Neuronal stem cell (in vitro differentiated cells): ENCODE measurements around the gene WDR86.

ENCODE experiments used
- DNase-seq: peaks from one replicate; pipeline ENCODE4 v3.0.0-alpha.2; 2013; ENCODE audit warnings: low spot score
- H2AFZ ChIP-seq: one replicate; pipeline ENCODE4 v1.6.1; 2013; ENCODE audit warnings: mild to moderate bottlenecking, low read length, inconsistent platforms
- H2AK5ac ChIP-seq: 2 replicates; pipeline ENCODE4 v1.6.1; 2013; ENCODE audit warnings: low read depth, mild to moderate bottlenecking, inconsistent platforms, low read length, moderate library complexity, mixed read lengths
- H2BK120ac ChIP-seq: 2 replicates; pipeline ENCODE4 v1.6.1; 2013; ENCODE audit warnings: low read depth, mild to moderate bottlenecking, inconsistent platforms, low read length, moderate library complexity, mixed read lengths
- H2BK12ac ChIP-seq: one replicate; pipeline ENCODE4 v1.6.1; 2013; ENCODE audit warnings: low read length, inconsistent platforms
- H2BK15ac ChIP-seq: 2 replicates; pipeline ENCODE4 v1.6.1; 2013; ENCODE audit warnings: mild to moderate bottlenecking, low read length, inconsistent platforms, mixed read lengths
- H2BK5ac ChIP-seq: one replicate; pipeline ENCODE4 v1.6.1; 2013; ENCODE audit warnings: inconsistent platforms, mild to moderate bottlenecking, low read length, moderate library complexity
- H3K14ac ChIP-seq: one replicate; pipeline ENCODE4 v1.6.1; 2013; ENCODE audit warnings: low read length, inconsistent platforms
- H3K18ac ChIP-seq: 2 replicates; pipeline ENCODE4 v1.6.1; 2013; ENCODE audit warnings: low read length, inconsistent platforms
- H3K23ac ChIP-seq: 2 replicates; pipeline ENCODE4 v1.6.1; 2013; ENCODE audit warnings: low read depth, mild to moderate bottlenecking, mixed read lengths, low read length, inconsistent platforms; ENCODE audit not compliant: poor library complexity
- H3K27ac ChIP-seq: replicated peaks from 3 replicates; pipeline ENCODE4 v1.5.1; 2013; ENCODE audit warnings: low read length, inconsistent platforms
- H3K27me3 ChIP-seq, 3 experiments: 2 replicates each; pipeline ENCODE4 v1.6.1; 2013; ENCODE audit warnings: low read length in 3 of 3, mild to moderate bottlenecking in 2 of 3, inconsistent platforms in 1 of 3, low read depth in 1 of 3, mixed read lengths in 1 of 3, moderate library complexity in 1 of 3; ENCODE audit not compliant: control insufficient read depth in 3 of 3, insufficient read depth in 3 of 3
- H3K36me3 ChIP-seq, 2 donors: replicated peaks in 1 of 2; 2 replicates each; pipeline ENCODE4 v1.6.1; 2013; ENCODE audit warnings: low read length in 2 of 2; ENCODE audit not compliant: control insufficient read depth in 2 of 2, insufficient read depth in 2 of 2
- H3K4ac ChIP-seq: 2 replicates; pipeline ENCODE4 v1.6.1; 2013; ENCODE audit warnings: inconsistent platforms, mild to moderate bottlenecking, low read length, moderate library complexity
- H3K4me1 ChIP-seq, 2 donors: 1 replicate in 1 of 2; 2 replicates in 1 of 2; pipeline ENCODE4 v1.6.1; 2013; ENCODE audit warnings: low read length in 2 of 2, low read depth in 1 of 2; ENCODE audit not compliant: control insufficient read depth in 2 of 2, insufficient read depth in 1 of 2
- H3K4me2 ChIP-seq: one replicate; pipeline ENCODE4 v1.6.1; 2013; ENCODE audit warnings: mild to moderate bottlenecking, low read length, inconsistent platforms; ENCODE audit not compliant: insufficient read depth, poor library complexity, severe bottlenecking
- H3K4me3 ChIP-seq, 2 donors: 2 replicates each; pipeline ENCODE4 v1.5.1; 2013; ENCODE audit warnings: low read length in 2 of 2, mild to moderate bottlenecking in 2 of 2, inconsistent platforms in 1 of 2, moderate library complexity in 1 of 2
- H3K79me1 ChIP-seq: one replicate; pipeline ENCODE4 v1.6.1; 2013; ENCODE audit warnings: low read depth, mild to moderate bottlenecking, inconsistent platforms, low read length, moderate library complexity
- H3K9ac ChIP-seq: one replicate; pipeline ENCODE4 v1.6.1; 2013; ENCODE audit warnings: mild to moderate bottlenecking, low read depth, low read length, inconsistent platforms; ENCODE audit not compliant: poor library complexity
- H3K9me3 ChIP-seq, 2 donors: replicated peaks in 1 of 2; 2 replicates each; pipeline versions ENCODE3 to v1.6.1; 2013; ENCODE audit warnings: low read length in 2 of 2, mild to moderate bottlenecking in 2 of 2, inconsistent platforms in 1 of 2, low read depth in 1 of 2, mixed read lengths in 1 of 2, moderate library complexity in 1 of 2; ENCODE audit not compliant: control insufficient read depth in 2 of 2, insufficient read depth in 1 of 2
- H4K8ac ChIP-seq: one replicate; pipeline ENCODE4 v1.6.1; 2013; ENCODE audit warnings: low read depth, mild to moderate bottlenecking, inconsistent platforms, low read length, moderate library complexity
- H4K91ac ChIP-seq: one replicate; pipeline ENCODE4 v1.6.1; 2013; ENCODE audit warnings: low read length, low read depth, mild to moderate bottlenecking, inconsistent platforms; ENCODE audit not compliant: poor library complexity
- WGBS, 2 donors: extraction: QIAGEN DNeasy Blood & Tissue Kit; methylation state at CpG; one replicate each; pipeline ENCODE4 v1.1.7; 2013; ENCODE audit warnings: missing lambda C conversion rate in 2 of 2, mixed read lengths in 1 of 2; ENCODE audit not compliant: insufficient read length in 2 of 2, insufficient replicate concordance in 1 of 2; ENCODE audit errors: extremely low coverage in 2 of 2; 5-methylcytosine and 5-hydroxymethylcytosine counted together

The WDR86 gene

DNA sequence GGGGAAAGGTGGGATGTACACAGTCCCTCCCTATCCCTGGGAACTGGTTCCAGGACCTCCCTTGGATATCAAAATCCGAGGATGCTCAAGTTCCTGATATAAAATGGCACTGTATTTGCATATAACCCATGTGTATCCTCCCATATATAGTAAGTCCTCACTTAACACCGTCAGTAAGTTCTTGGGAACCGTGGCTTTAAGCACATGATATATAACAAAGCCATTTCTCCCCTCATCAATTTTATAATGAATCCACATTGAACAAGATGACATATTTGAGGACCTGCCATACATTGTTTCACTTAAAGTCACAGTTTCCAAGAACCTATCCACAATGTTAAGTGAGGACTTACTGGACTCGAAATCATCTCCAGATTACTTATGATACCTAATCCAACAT is 24.7 kb upstream of the WDR86 start:
- H3K4me3 ChIP-seq = no peak overlapping the region
- no peak overlapping the region for H3K18ac ChIP-seq
- no peak overlapping the region for H2AFZ ChIP-seq
- peaks cover 3 to 7% of the 10 kb centered on the region in 2 donors for H3K4me1 ChIP-seq
- no peak overlapping the region for H2BK12ac ChIP-seq
- WGBS, 2 donors = no CpG with 5 or more reads among the region's 4 CpGs
- no peak overlapping the region for H2AK5ac ChIP-seq
- no peak overlapping the region for H2BK5ac ChIP-seq
- no peaks in the 10 kb centered on the region for H3K36me3 ChIP-seq
- no peak overlapping the region for H3K23ac ChIP-seq
- H4K8ac ChIP-seq = no peak overlapping the region
- no peak overlapping the region for H2BK120ac ChIP-seq
- H3K4me2 ChIP-seq = no peak overlapping the region
- peaks cover 0 to 56% (median 0%) of the 10 kb centered on the region in 3 experiments for H3K27me3 ChIP-seq
- H3K9me3 ChIP-seq = peaks cover 2 to 7% of the 10 kb centered on the region in 2 donors
- no peak overlapping the region for H4K91ac ChIP-seq
- no peak overlapping the region for H3K9ac ChIP-seq
- no peak overlapping the region for H3K4ac ChIP-seq
- H3K14ac ChIP-seq = no peak overlapping the region
- no peak overlapping the region for H2BK15ac ChIP-seq
- no peaks in the 10 kb centered on the region for H3K79me1 ChIP-seq
- DNase-seq = no peak
- no peak overlapping the region for H3K27ac ChIP-seq

GRCh38 chr7:151433721-151434400 is 24.0 kb upstream of the WDR86 start:
- H4K91ac ChIP-seq = no peak overlapping the region
- no peak overlapping the region for H3K27ac ChIP-seq
- H3K9me3 ChIP-seq = peaks cover 0 to 4% of the 10 kb centered on the region in 2 donors
- DNase-seq = no peak
- peak overlapping the region; percentile 55 for H2BK5ac ChIP-seq
- H3K14ac ChIP-seq = peak overlapping the region; percentile 1
- peak overlapping the region; percentile 92 for H2AK5ac ChIP-seq
- H3K4me1 ChIP-seq = peaks cover 8 to 10% of the 10 kb centered on the region in 2 donors
- peak overlapping the region; percentile 93 for H2BK15ac ChIP-seq
- H3K4me3 ChIP-seq = no peak overlapping the region
- H3K23ac ChIP-seq = peak overlapping the region; percentile 47
- no peaks in the 10 kb centered on the region for H3K36me3 ChIP-seq
- peak overlapping the region; percentile 82 for H2BK12ac ChIP-seq
- H2BK120ac ChIP-seq = no peak overlapping the region
- H3K9ac ChIP-seq = no peak overlapping the region
- no peak overlapping the region for H3K4ac ChIP-seq
- no peak overlapping the region for H4K8ac ChIP-seq
- WGBS, 2 donors = no CpG with 5 or more reads among the region's 15 CpGs
- peak overlapping the region; percentile 0 for H3K18ac ChIP-seq
- no peak overlapping the region for H2AFZ ChIP-seq
- H3K27me3 ChIP-seq = peaks cover 0 to 49% (median 0%) of the 10 kb centered on the region in 3 experiments
- no peak overlapping the region for H3K4me2 ChIP-seq
- no peaks in the 10 kb centered on the region for H3K79me1 ChIP-seq

DNA sequence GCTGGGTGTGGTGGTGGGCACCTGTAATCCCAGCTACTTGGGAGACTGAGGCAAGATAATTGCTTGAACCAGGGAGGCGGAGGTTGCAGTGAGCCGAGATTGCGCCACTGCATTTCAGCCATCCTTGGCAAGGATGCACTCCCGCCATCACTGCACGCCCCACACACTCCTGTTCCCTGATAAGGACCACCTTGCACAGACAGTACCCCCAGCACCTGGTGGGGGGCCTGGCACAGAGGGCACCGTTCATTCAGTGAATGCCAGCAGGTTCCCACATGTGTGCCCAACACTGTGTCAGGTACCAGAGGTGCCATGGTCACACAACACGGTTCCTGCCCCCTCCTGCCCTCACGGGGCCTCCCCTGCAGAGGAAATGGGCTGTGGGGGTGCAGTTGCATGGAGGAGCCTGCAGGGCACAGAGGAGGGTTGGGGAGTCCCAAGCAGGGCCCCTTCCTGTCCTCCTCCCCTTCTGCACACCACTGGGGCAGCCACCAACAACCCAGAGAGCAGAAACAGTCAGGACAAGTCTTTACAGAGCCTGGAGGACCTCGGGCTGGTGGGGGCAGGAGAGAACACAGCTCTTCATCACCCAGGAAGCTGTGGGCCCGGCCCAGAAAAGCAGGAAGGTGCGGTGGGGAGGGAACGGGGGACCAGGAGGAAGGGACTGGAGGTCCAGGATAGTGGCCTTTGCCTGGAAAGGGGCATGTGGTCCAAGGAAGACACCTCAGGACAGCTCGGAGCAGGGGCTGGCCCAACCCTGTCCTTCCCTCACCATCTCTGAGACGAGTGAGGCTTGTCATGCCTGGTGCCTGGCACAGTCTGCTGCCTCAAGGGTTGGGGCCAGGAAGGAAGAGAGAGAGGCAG is 23.1 kb upstream of the WDR86 start:
- Histone ChIP-seq H3K18ac (peak overlapping the region; percentile 67), H4K91ac (no peak overlapping the region), H3K4me2 (no peak overlapping the region), H3K9ac (no peak overlapping the region), H2BK12ac (peak overlapping the region; percentile 0), H2BK5ac (no peak overlapping the region), H3K79me1 (no peaks in the 10 kb centered on the region), H2AK5ac (peak overlapping the region; percentile 88), H2BK120ac (peak overlapping the region; percentile 2), H3K4ac (no peak overlapping the region), H3K27ac (no peak overlapping the region), H2BK15ac (peak overlapping the region; percentile 61), H4K8ac (no peak overlapping the region), H3K23ac (peak overlapping the region; percentile 17), H3K4me3 (no peak overlapping the region), H3K4me1 (peaks cover 13 to 16% of the 10 kb centered on the region in 2 donors), H3K36me3 (no peaks in the 10 kb centered on the region), H3K14ac (no peak overlapping the region), H3K9me3 (peaks cover 0 to 1% of the 10 kb centered on the region in 2 donors), H2AFZ (no peak overlapping the region), H3K27me3 (peaks cover 0 to 40% (median 0%) of the 10 kb centered on the region in 3 experiments)
- no peak for DNase-seq
- WGBS, 2 donors = no CpG with 5 or more reads among the region's 14 CpGs

- H3K4me1 ChIP-seq = peaks cover 13 to 22% of the 10 kb centered on the region in 2 donors
- H3K36me3 ChIP-seq = no peaks in the 10 kb centered on the region
- no peak for DNase-seq
- no CpG with 5 or more reads among the region's 25 CpGs for WGBS, 2 donors
- no peak overlapping the region for H4K91ac ChIP-seq
- H2BK5ac ChIP-seq = no peak overlapping the region
- no peak overlapping the region for H3K23ac ChIP-seq
- H3K9me3 ChIP-seq = peaks cover 3 to 9% of the 10 kb centered on the region in 2 donors
- no peak overlapping the region for H3K4me3 ChIP-seq
- no peaks in the 10 kb centered on the region for H3K79me1 ChIP-seq
- peak overlapping the region; percentile 33 for H2BK12ac ChIP-seq
- H3K4ac ChIP-seq = no peak overlapping the region
- no peak overlapping the region for H3K14ac ChIP-seq
- peaks cover 0 to 34% (median 0%) of the 10 kb centered on the region in 3 experiments for H3K27me3 ChIP-seq
- peak overlapping the region; percentile 20 for H2BK120ac ChIP-seq
- H4K8ac ChIP-seq = no peak overlapping the region
- no peak overlapping the region for H3K27ac ChIP-seq
- no peak overlapping the region for H2AFZ ChIP-seq
- no peak overlapping the region for H3K9ac ChIP-seq
- H2AK5ac ChIP-seq = peak overlapping the region; percentile 43
- no peak overlapping the region for H3K4me2 ChIP-seq
- H2BK15ac ChIP-seq = peak overlapping the region; percentile 18
- H3K18ac ChIP-seq = peak overlapping the region; percentile 72
Measured at GRCh38 chr7:151431768-151432311, 22.0 kb upstream of the WDR86 start.
